GM12864 (cell line): ENCODE results near the gene MIS18BP1.
"Not testable (repeated sequence)": the region's sequence is repeated elsewhere in the genome, so short reads cannot be mapped to it uniquely, and the experiment has no call there.

ENCODE experiments used
- DNase-seq: peaks from one replicate; pipeline ENCODE4 v3.0.0-alpha.2; 2011; ENCODE audit warnings: low read depth
- H3K4me3 ChIP-seq: 2 replicates; pipeline ENCODE4 v1.5.1; 2011; ENCODE audit warnings: mild to moderate bottlenecking, low read depth, low read length, control low read depth
- TF ChIP-seq, protein P1 (sequence below): IDR thresholded peaks from 2 replicates; pipeline ENCODE4 v1.5.1; 2011; ENCODE audit warnings: low read depth, mild to moderate bottlenecking, moderate library complexity, low read length, control low read depth, inconsistent platforms; ENCODE audit errors: missing control alignments

MIS18BP1 gene

DNA sequence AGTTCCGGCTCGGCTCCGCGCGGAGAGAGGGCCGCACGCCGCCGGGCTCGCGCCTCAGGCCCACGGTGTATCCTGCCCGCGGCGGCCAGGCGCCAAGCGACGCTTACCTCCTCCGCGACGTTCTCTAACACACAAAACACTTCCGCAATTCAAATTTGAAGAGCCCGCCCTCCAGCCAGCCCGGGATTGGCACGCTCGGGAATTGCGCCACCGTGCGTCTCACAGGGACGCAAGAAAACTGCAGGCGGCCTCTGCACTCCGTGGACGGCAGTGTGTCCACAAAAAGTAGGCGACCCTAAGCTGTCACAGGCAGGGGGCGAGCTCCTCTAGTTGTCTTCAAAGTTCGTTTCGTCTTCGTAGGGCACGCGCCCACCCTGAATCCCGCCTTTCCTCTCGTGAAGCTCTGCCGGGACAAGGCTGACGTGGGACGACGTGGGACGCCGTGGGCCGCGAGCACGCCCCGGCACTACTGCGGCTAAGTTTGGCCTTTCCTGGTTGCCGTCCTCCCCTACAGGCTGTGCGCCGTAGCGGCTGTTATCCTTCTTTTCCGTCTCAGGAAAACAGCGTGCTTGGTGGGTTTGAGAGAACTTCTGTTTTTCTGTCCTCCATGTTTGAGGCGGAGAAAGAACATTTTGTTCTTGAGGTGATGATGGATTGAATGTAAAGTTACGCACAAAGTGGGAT, at the start of gene MIS18BP1:
MIS18BP1 (minus strand) TSS at position 133 of the 684 bp plus-strand sequence. CDS start 5,916 bp downstream, outside the sequence.
- TF ChIP-seq, protein P1, sequence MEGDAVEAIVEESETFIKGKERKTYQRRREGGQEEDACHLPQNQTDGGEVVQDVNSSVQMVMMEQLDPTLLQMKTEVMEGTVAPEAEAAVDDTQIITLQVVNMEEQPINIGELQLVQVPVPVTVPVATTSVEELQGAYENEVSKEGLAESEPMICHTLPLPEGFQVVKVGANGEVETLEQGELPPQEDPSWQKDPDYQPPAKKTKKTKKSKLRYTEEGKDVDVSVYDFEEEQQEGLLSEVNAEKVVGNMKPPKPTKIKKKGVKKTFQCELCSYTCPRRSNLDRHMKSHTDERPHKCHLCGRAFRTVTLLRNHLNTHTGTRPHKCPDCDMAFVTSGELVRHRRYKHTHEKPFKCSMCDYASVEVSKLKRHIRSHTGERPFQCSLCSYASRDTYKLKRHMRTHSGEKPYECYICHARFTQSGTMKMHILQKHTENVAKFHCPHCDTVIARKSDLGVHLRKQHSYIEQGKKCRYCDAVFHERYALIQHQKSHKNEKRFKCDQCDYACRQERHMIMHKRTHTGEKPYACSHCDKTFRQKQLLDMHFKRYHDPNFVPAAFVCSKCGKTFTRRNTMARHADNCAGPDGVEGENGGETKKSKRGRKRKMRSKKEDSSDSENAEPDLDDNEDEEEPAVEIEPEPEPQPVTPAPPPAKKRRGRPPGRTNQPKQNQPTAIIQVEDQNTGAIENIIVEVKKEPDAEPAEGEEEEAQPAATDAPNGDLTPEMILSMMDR = peak; percentile 78
- DNase-seq = peak; percentile 95
- peak within 1 kb of the TSS; percentile 93 for H3K4me3 ChIP-seq

DNA sequence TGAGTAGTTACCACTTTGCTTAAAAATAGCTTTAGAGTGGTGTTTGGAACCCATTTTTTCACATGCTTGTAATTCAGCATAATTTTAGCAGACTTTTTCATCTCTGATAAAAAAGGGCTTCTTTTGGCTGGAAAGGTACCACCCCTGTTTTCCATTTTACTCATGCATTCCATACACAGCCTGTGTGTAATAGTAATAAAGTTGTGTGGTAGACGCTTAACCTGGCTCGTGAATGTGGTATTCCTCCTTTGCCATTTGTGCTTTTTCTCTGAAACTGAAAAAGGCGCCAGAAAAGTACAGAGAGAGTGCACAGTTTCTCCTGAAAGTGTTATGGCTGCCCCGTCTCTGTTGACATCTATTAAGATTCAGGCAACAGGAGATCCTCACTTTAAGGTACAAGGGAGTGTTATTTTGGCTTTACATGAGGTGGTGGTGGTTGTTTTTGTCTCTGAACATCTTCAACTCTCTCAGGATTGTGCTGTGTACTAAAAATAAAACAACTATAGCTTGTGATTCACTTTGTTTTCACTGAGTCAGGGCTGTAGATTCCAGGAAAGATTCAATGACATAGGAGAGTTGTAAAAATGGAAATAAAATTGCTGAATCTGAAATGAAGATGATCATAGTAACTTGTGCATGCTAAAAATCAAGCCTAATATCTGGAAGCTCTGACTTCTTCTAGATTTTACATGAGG, 45.6 kb upstream of the MIS18BP1 start:
- H3K4me3 ChIP-seq = no peak overlapping the region
- no peak for DNase-seq
- TF ChIP-seq, protein P1 = no peak

DNA sequence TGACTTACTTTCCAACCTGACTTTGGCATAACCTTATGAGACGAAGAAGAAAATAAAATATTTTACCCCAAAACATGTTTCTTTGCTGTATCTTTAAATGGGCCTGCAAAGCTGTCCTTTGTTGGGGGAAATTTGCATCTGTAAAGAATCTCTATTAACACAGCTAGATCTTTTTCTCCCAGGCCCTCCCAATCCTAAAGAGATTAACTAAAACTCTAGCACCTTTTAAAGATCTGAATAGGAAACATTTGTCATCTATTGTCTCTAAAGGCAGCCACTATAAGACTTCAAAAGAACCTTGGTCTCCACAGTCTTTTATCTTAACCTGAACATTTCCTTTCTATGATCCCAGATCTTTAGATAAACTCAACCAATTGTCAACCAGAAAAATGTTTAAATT, 41.8 kb upstream of the MIS18BP1 start:
- DNase-seq, H3K4me3 ChIP-seq: not testable (repeated sequence)

DNA sequence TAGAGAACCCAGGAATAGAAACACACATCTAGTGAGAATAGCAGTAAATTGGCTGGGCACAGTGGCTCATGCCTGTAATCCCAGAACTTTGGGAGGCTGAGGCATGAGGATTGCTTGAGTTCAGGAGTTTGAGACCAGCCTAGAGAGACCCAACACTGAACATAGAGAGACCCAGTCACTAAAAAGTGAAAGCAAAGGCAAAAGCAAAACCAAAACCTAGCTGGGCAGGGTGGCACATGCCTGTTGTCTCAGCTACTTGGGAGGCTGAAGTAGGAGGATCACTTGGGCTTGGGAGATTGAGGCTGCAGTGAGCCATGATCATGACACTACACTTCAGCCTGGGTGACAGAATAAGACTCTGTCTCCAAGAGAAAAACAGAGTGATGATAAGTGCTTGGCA, 37.5 kb upstream of the MIS18BP1 start:
- H3K4me3 ChIP-seq = no peak overlapping the region
- TF ChIP-seq, protein P1 = no peak
- no peak for DNase-seq

DNA sequence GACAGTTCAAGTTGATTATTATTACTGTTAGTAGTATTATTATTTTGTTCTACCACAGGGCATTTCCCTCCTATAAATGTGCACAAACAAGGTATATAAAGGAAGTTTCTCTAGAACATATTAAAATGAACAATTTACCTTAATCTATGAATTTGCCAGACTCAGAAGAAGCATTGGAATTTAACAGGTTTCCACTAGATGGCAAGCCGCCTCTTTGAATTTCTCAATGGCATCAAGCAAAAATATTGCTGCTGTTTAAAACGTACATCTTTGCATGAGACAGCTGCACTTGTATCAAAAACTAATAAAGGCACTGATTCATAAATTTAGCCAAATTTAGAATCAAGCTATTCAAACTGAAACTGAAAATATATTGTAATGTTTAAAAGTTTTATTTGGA, 34.6 kb upstream of the MIS18BP1 start:
- no peak for DNase-seq
- no peak overlapping the region for H3K4me3 ChIP-seq
- TF ChIP-seq, protein P1 = no peak

DNA sequence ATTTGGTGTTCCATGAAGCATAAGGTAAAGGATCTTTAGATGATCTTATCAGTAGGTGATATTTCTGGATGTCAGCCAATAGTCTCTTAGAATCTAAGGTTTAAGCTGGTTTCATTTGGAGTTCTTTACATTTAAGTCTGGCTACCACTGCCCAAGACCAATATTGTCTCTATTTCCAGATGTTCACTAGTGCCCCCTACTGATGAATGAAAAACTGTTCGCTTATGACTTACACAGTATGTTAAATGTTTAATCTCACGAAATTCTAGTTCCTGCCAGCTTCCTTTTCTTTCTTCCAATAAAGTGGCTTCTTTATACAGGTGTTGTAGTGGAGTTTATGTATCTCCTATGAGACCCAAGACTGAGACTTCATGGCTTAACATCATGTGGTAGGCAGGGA, 31.8 kb upstream of the MIS18BP1 start:
- H3K4me3 ChIP-seq = no peak overlapping the region
- no peak for DNase-seq
- TF ChIP-seq, protein P1 = peak; percentile 34

DNA sequence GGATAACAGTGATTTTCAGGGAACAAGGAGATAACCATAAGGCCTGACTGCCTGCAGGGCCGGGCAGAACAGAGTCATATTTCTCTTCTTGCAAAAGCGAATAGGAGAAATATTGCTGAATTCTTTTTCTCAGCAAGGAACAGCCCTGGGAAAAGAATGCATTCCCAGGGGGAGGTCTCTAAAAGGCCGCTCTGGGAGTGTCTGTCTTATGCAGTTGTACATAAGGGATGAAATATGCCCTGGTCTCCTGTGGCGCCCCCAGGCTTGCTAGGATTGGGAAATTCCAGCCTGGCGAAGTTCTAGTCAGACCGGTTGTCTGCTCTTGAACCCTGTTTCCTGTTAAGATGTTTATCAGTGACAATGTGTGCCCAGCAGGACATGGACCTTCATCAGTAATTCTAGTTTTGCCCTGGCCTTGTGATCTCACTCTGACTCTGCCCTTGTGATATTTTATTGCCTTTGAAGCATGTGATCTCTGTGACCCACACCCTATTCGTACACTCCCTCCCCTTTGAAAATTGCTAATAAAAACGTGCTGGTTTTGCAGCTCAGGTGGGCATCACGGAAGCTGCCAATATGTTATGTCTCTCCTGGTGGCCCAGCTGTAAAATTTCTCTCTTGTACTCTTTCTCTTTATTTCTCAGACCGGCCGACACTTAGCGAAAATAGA, 28.9 kb upstream of the MIS18BP1 start:
- DNase-seq, H3K4me3 ChIP-seq: not testable (repeated sequence)
